Mesothelial cell of epicardium (in vitro differentiated cells): ENCODE data around the gene TRMT2A. TPM values are rescaled to one million over a fixed set of nuclear protein-coding genes. Genes with fewer than 3 reads are reported as not detected.

Experiments
- DNase-seq, 2 experiments: peaks; one replicate each; pipeline ENCODE4 v3.0.0; 2021; ENCODE audit warnings: low spot score in 2 of 2; ENCODE audit not compliant: unreplicated experiment in 2 of 2
- H3K27ac Mint-ChIP-seq: 2 replicates; pipeline ENCODE4 v1.8.0; 2021; ENCODE audit warnings: mixed read lengths
- H3K27me3 Mint-ChIP-seq: 2 replicates; pipeline ENCODE4 v1.8.0; 2021; ENCODE audit warnings: low read depth, mixed read lengths
- H3K36me3 Mint-ChIP-seq: 2 replicates; pipeline ENCODE4 v1.8.0; 2021; ENCODE audit warnings: mixed read lengths
- H3K4me1 Mint-ChIP-seq: 2 replicates; pipeline ENCODE4 v1.8.0; 2021; ENCODE audit warnings: mixed read lengths
- H3K4me3 Mint-ChIP-seq: 2 replicates; pipeline ENCODE4 v1.8.0; 2021; ENCODE audit warnings: mild to moderate bottlenecking, moderate library complexity, mixed read lengths
- H3K9me3 Mint-ChIP-seq: 2 replicates; pipeline ENCODE4 v1.8.0; 2021; ENCODE audit warnings: mixed read lengths
- total RNA-seq: library from RNA; stranded (reverse); gene quantifications from 3 replicates; pipeline ENCODE4 v1.2.1, GENCODE V29; 2021
- TF ChIP-seq, protein P1 (sequence below): fragments of 200-600 bp; sonication (generic); IDR thresholded peaks from one replicate; pipeline ENCODE4 v1.5.0; 2021; ENCODE audit warnings: antibody characterized with exemption; ENCODE audit not compliant: unreplicated experiment

The TRMT2A gene
- total RNA-seq, 1 donor from 2014 or later, result 76.0 TPM

DNA sequence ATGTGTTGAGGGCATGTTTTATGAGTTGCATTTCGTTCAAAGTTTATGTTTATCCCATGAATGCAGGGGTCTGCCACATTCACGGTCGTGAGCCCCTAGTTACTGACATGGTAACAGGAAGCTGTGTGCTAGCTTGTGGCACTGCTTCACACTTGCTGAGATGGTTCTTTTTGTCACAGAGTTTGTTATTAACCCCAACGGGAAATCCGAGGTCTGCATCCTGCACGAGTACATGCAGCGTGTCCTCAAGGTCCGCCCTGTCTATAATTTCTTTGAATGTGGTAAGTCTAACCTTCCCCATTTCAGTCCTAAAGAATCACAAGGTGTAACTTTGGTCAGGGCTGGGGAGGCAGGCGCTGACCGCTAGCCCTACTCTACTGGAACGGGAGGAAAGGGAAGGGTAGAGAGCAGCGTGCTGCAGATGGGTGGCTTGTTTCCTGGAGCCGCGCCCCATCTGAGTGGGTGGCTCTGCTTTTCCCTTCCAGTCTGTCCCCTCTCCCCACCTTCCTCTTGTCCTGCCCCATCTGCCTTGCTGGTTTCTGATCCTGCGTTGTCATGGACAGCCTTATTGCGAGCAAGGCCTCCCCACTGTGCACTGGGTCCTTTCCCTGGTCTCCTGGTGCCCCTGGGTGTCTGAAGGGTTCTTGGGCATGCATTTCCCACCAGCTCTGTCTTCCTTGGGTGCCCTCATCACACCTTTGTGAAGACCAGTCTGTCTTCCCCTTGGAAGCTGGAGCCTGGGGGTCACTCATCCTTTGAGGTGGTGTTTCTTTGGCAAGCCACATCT, 25.1 kb downstream of the TRMT2A start:
- no peaks in the 10 kb centered on the region for H3K4me1 Mint-ChIP-seq
- no peak overlapping the region for H3K27ac Mint-ChIP-seq
- peaks cover 11% of the 10 kb centered on the region for H3K9me3 Mint-ChIP-seq
- DNase-seq, result no peak
- H3K36me3 Mint-ChIP-seq, result peaks cover 76% of the 10 kb centered on the region
- no peak overlapping the region for H3K4me3 Mint-ChIP-seq
- no peaks in the 10 kb centered on the region for H3K27me3 Mint-ChIP-seq
- TF ChIP-seq, protein P1, sequence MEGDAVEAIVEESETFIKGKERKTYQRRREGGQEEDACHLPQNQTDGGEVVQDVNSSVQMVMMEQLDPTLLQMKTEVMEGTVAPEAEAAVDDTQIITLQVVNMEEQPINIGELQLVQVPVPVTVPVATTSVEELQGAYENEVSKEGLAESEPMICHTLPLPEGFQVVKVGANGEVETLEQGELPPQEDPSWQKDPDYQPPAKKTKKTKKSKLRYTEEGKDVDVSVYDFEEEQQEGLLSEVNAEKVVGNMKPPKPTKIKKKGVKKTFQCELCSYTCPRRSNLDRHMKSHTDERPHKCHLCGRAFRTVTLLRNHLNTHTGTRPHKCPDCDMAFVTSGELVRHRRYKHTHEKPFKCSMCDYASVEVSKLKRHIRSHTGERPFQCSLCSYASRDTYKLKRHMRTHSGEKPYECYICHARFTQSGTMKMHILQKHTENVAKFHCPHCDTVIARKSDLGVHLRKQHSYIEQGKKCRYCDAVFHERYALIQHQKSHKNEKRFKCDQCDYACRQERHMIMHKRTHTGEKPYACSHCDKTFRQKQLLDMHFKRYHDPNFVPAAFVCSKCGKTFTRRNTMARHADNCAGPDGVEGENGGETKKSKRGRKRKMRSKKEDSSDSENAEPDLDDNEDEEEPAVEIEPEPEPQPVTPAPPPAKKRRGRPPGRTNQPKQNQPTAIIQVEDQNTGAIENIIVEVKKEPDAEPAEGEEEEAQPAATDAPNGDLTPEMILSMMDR, result no peak

DNA sequence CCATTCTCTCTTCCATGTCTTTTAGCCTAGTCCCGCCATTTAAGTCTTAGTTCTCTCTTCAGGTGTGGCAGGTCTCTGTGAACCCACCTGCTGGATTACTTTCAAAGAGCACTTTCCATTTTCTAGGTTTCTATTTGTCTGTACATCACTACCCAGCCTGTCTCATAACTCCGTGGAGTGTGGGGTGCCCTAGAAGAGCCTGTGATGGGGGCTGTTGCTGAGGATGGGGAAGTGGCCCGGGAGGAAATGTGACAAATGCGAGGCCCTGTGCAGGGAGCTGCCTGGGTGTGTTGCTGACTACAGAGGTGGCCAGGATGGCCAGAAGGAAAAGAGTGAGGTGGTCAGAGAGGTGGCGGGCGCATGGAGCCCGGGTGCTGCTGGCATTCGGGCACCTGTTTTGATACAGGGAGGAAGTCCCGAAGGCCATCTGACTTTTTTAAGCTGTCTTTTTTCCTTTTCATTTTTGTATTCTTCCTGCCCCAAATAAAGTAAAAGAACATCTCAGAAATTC, 26.2 kb downstream of the TRMT2A start:
- Mint-ChIP-seq H3K4me1 (no peaks in the 10 kb centered on the region), H3K27ac (no peak overlapping the region), H3K36me3 (peaks cover 72% of the 10 kb centered on the region), H3K27me3 (no peaks in the 10 kb centered on the region), H3K9me3 (peaks cover 2% of the 10 kb centered on the region), H3K4me3 (no peak overlapping the region)
- no peak for DNase-seq
- TF ChIP-seq, protein P1, result no peak

DNA sequence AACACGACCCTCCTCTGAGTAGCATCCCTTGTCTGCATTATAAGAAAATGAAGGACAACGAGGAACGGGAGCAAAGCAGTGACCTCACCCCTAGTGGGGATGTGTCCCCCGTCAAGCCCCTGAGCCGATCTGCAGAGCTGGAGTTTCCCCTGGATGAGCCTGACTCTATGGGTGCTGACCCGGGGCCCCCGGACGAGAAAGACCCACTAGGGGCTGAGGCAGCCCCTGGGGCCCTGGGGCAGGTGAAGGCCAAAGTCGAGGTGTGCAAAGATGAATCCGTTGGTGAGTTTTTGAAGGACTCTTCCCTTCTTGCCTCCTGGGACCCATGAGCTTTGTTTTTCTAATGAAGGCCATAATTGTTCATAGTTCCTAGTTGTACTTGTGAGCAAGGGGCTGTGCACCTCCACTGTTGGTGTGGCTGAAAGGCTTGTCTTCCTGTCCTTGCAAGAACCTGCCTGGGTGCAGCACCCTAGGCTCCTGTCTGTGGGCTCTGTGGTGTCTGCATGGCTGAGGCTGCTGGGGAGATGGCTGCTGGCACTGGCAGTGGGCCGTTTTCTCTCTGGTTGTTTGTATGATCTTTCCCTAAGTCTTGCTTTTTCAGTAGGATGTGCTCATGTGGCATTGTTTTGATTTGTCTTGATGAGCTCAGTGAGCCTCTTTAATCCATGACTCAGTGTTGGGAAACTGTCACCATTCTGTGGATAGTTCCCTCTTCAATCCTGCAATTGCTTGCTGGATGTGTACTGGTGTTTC, 26.9 kb downstream of the TRMT2A start:
- H3K4me3 Mint-ChIP-seq, result no peak overlapping the region
- no peaks in the 10 kb centered on the region for H3K9me3 Mint-ChIP-seq
- peaks cover 5% of the 10 kb centered on the region for H3K4me1 Mint-ChIP-seq
- no peaks in the 10 kb centered on the region for H3K27me3 Mint-ChIP-seq
- H3K36me3 Mint-ChIP-seq, result peaks cover 65% of the 10 kb centered on the region
- TF ChIP-seq, protein P1, result no peak
- no peak for DNase-seq
- H3K27ac Mint-ChIP-seq, result no peak overlapping the region

- TF ChIP-seq, protein P1, result no peak
- H3K27me3 Mint-ChIP-seq, result no peaks in the 10 kb centered on the region
- DNase-seq, result no peak
- peaks cover 13% of the 10 kb centered on the region for H3K4me1 Mint-ChIP-seq
- H3K27ac Mint-ChIP-seq, result no peak overlapping the region
- peaks cover 58% of the 10 kb centered on the region for H3K36me3 Mint-ChIP-seq
- no peaks in the 10 kb centered on the region for H3K9me3 Mint-ChIP-seq
- H3K4me3 Mint-ChIP-seq, result no peak overlapping the region
Measured at GRCh38 chr22:20089226-20089976, 27.6 kb downstream of the TRMT2A start.

DNA sequence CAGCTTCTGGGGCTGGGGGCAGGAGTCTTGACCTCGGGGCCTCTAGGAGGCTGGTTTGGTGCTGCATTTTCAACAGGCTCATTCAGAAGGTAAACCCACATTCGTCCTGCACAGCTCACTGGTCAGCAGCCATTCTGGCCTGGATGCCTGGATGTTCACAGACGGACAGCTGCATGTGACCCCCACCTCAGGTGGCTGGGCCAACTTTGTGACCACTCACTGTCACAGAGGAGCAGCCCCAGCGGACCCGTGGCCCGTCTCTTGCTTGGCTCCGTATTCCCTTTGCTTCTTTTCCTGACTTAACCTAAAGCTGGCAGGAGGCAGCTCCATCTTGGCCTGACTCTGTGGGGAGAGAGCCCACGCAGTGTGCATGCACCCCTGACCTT, 28.8 kb downstream of the TRMT2A start:
- Mint-ChIP-seq H3K36me3 (peaks cover 46% of the 10 kb centered on the region), H3K9me3 (no peaks in the 10 kb centered on the region), H3K27me3 (no peaks in the 10 kb centered on the region), H3K4me3 (no peak overlapping the region), H3K4me1 (peaks cover 24% of the 10 kb centered on the region), H3K27ac (no peak overlapping the region)
- TF ChIP-seq, protein P1, result no peak
- no peak for DNase-seq
